Large intestine (tissue), 3 donors: ENCODE results near the gene POMP. TPM values are rescaled to one million over a fixed set of nuclear protein-coding genes. Genes with fewer than 3 reads are reported as not detected.

Experiments
- DNase-seq, 2 donors: peaks; one replicate each; pipeline versions ENCODE4 v3.0.0 to v3.0.0-alpha.2; 2013
- H3K27ac ChIP-seq: one replicate; pipeline ENCODE4 v1.5.1; 2013; ENCODE audit warnings: low read length
- H3K27me3 ChIP-seq: 2 replicates; pipeline ENCODE4 v1.6.1; 2013; ENCODE audit warnings: low read length; ENCODE audit not compliant: control insufficient read depth, insufficient read depth
- H3K36me3 ChIP-seq: 2 replicates; pipeline ENCODE4 v1.6.1; 2013; ENCODE audit warnings: low read length; ENCODE audit not compliant: control insufficient read depth, insufficient read depth
- H3K4me1 ChIP-seq: one replicate; pipeline ENCODE4 v1.6.1; 2013; ENCODE audit warnings: low read length; ENCODE audit not compliant: control insufficient read depth, insufficient read depth
- H3K4me3 ChIP-seq: one replicate; pipeline ENCODE4 v1.5.1; 2013; ENCODE audit warnings: low read length
- H3K9me3 ChIP-seq: one replicate; pipeline ENCODE4 v1.6.1; 2013; ENCODE audit warnings: mild to moderate bottlenecking, low read depth, low read length, moderate library complexity; ENCODE audit not compliant: control insufficient read depth
- WGBS: methylation state at CpG from one replicate; pipeline ENCODE4 v1.1.5; 2013; ENCODE audit warnings: low lambda C conversion rate; ENCODE audit not compliant: insufficient coverage; 5-methylcytosine and 5-hydroxymethylcytosine counted together
- polyA plus RNA-seq: library from polyadenylated mRNA; unstranded; fragments of 120-200 nt; gene quantifications from one replicate; pipeline ENCODE4 v1.2.1, GENCODE V29; 2013

POMP gene
- polyA plus RNA-seq, 1 donor = 86.7 TPM

- Histone ChIP-seq H3K4me3 (no peak overlapping the region), H3K27ac (peak overlapping the region; percentile 89), H3K4me1 (peaks cover 17% of the 10 kb centered on the region), H3K27me3 (no peaks in the 10 kb centered on the region), H3K36me3 (peaks cover 14% of the 10 kb centered on the region), H3K9me3 (no peaks in the 10 kb centered on the region)
- no peak for DNase-seq
- 100% methylated on average over 1 of the region's 1 CpG for WGBS
These were observed 55.7 kb downstream of the POMP start for GRCh38 chr13:28714651-28715050.

GRCh38 chr13:28716511-28716910 lies 57.6 kb downstream of the POMP start:
- Histone ChIP-seq H3K4me3 (peak overlapping the region; percentile 75), H3K27ac (peak overlapping the region; percentile 89), H3K36me3 (peaks cover 11% of the 10 kb centered on the region), H3K9me3 (no peaks in the 10 kb centered on the region), H3K27me3 (no peaks in the 10 kb centered on the region), H3K4me1 (peaks cover 9% of the 10 kb centered on the region)
- peak; percentile 58 to 83 for DNase-seq
- 17% methylated on average over 3 of the region's 8 CpGs for whole genome bisulfite sequencing

DNA sequence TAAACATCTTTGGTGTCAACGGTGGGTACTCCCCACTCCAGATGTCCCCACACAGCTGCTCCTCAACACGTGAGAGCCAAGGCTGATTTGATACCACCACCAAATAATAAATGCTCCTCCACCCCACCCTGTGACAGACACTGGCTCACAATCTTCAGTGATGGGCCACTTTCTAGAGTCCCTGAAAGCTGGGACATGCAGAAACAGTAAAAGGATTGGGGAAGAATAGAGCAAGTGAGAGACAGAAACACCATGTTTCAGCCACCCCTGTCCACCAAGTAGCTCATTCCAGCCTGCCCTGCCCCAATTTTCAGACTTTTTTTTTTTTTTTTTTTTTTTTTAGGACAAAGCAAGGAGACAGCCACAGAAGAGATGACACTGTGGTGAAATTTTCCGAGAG lies 58.2 kb downstream of the POMP start:
- Histone ChIP-seq H3K27me3 (no peaks in the 10 kb centered on the region), H3K4me1 (peaks cover 9% of the 10 kb centered on the region), H3K4me3 (peak overlapping the region; percentile 75), H3K36me3 (peaks cover 9% of the 10 kb centered on the region), H3K27ac (peak overlapping the region; percentile 89), H3K9me3 (no peaks in the 10 kb centered on the region)
- DNase-seq = peak in 1 of 2 donors; percentile 37
- 80% methylated on average over 1 of the region's 3 CpGs for WGBS

DNA sequence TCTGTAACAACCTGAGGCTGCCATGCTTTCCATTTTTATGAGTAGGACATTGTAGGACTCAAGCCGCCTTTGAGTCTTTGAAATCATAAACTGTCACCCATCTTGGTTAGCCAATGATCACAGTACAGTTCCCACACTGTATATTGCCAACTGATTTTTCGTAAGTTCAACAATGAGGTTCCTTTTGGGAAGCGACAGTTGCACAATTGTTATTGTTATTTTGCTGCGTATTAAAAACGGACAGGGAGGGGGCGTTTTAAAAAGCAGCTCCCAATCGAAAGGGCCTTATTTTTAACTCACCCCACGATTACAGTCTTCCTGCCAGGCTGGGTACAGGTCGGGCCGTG lies 59.2 kb downstream of the POMP start:
- DNase-seq = peak in 1 of 2 donors; percentile 51
- H3K9me3 ChIP-seq = no peaks in the 10 kb centered on the region
- H3K4me3 ChIP-seq = peak overlapping the region; percentile 75
- WGBS = 55% methylated on average over 2 of the region's 10 CpGs
- H3K36me3 ChIP-seq = peaks cover 7% of the 10 kb centered on the region
- H3K27me3 ChIP-seq = no peaks in the 10 kb centered on the region
- peak overlapping the region; percentile 89 for H3K27ac ChIP-seq
- peaks cover 8% of the 10 kb centered on the region for H3K4me1 ChIP-seq

GRCh38 chr13:28718543-28719226 lies 59.8 kb downstream of the POMP start, which contains the start of gene SLC46A3:
SLC46A3 (minus strand) TSS chr13:28718970; CDS start chr13:28717998, 972 bp downstream.
- H3K27me3 ChIP-seq = no peaks in the 10 kb centered on the region
- peak; percentile 95 to 99 for DNase-seq
- H3K9me3 ChIP-seq = peaks cover 1% of the 10 kb centered on the region
- H3K36me3 ChIP-seq = peaks cover 5% of the 10 kb centered on the region
- H3K4me3 ChIP-seq = peak within 1 kb of the TSS; percentile 75
- peaks cover 5% of the 10 kb centered on the region for H3K4me1 ChIP-seq
- WGBS = no CpG with 5 or more reads among the region's 78 CpGs
- H3K27ac ChIP-seq = peak within 1 kb of the TSS; percentile 89

DNA sequence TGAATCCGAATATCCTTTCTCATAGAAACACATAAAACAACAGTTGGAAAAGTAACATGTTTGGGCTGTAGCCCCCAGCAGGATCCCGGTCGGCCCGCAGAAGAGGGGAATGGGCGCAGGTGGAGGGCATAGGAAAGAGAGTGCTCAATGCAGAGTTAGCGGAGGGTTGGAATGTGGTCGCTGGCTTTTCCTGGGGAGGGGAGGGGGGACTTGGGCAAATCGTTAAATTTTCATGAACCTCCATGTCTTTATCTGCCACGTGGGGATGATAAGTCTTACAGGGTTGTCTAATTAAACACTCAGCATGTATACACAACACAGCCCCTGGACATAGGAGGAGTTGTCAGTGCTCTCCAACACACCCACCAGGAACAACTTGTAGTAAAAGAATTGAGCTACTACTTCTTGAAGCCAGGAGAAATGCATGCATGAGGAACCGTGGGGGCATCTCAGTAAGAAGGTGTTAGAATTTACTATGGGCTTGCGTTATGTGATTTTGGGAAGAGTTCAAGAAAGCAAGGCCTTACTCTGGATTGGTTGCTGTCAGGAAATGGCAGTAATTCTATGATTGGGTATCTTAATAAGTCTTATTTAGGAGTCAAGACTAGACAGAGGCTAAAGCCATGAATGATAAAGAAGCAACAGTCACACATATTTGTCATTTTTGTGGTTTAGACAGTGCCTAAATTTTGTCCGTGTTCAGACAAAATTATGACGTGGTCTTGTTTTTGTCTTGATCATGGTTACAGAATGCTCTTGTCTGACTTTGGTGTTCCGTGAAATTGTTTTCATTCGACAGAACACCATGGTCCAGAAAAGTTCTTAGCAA lies 60.5 kb downstream of the POMP start:
- Histone ChIP-seq H3K9me3 (peaks cover 5% of the 10 kb centered on the region), H3K27ac (peak overlapping the region; percentile 78), H3K4me3 (peak overlapping the region; percentile 75), H3K27me3 (no peaks in the 10 kb centered on the region), H3K4me1 (peaks cover 10% of the 10 kb centered on the region), H3K36me3 (peaks cover 5% of the 10 kb centered on the region)
- no peak for DNase-seq
- 0% methylated on average over 1 of the region's 15 CpGs for WGBS

DNA sequence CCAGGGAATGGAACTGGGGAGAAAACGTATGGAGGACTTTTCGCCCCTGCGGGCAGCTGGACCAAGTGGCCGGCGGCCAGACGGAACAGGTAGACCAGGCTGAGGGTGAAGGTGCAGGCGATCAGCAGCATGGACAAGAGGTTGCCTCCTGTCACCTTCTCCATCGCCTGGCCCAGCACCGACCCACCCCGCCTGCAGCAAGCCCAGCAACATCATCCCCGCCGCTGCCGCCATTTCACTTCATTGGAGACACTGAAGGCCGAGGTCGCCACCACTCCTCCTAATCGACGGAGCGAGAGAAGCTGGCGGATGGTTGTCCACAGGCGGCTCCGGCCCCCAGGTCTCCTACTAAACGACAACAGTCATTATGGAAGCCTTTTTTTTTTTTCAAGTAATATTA lies 64.9 kb downstream of the POMP start:
- no CpG with 5 or more reads among the region's 22 CpGs for WGBS
- no peak for DNase-seq
- Histone ChIP-seq H3K4me3 (no peak overlapping the region), H3K4me1 (peaks cover 34% of the 10 kb centered on the region), H3K27ac (peak overlapping the region; percentile 87), H3K9me3 (peaks cover 5% of the 10 kb centered on the region), H3K36me3 (no peaks in the 10 kb centered on the region), H3K27me3 (no peaks in the 10 kb centered on the region)

- Histone ChIP-seq H3K4me3 (no peak overlapping the region), H3K27me3 (no peaks in the 10 kb centered on the region), H3K4me1 (peaks cover 31% of the 10 kb centered on the region), H3K27ac (peak overlapping the region; percentile 87), H3K9me3 (peaks cover 5% of the 10 kb centered on the region), H3K36me3 (no peaks in the 10 kb centered on the region)
- DNase-seq = peak; percentile 66 to 88
- 4% methylated on average over 3 of the region's 3 CpGs for WGBS
These were observed 66.2 kb downstream of the POMP start for GRCh38 chr13:28725046-28725610.
